HEK293T (cell line): ENCODE measurements around the gene SLC4A2.

ENCODE experiments used
- FOXA1 ChIP-seq: fragments of 450-650 bp; IDR thresholded peaks from 2 replicates; pipeline ENCODE4 v1.6.1; 2016; ENCODE audit warnings: mild to moderate bottlenecking
- FOXK2 ChIP-seq: fragments of 450-650 bp; IDR thresholded peaks from 2 replicates; pipeline ENCODE4 v1.6.1; 2016; ENCODE audit warnings: mild to moderate bottlenecking
- SP1 ChIP-seq: fragments of 450-650 bp; IDR thresholded peaks from 2 replicates; pipeline ENCODE4 v1.6.1; 2017
- TARDBP ChIP-seq: fragments of 450-650 bp; IDR thresholded peaks from 2 replicates; pipeline ENCODE4 v1.6.1; 2016

GRCh38 chr7:151051108-151051507 lies 8.3 kb upstream of the SLC4A2 start:
- TF ChIP-seq TARDBP: no peak
- no peak for TF ChIP-seq FOXA1
- TF ChIP-seq FOXK2: no peak
- no peak for TF ChIP-seq SP1
